Ovary (tissue), 3 donors: ENCODE data around the gene VAX1.

ENCODE experiments used
- POLR2A ChIP-seq: fragments of 450-650 bp; IDR thresholded peaks from one replicate; pipeline ENCODE4 v1.6.1; 2017; ENCODE audit warnings: antibody characterized with exemption, mild to moderate bottlenecking, moderate library complexity
- TF ChIP-seq, protein P1 (sequence below), 3 donors: fragments of 450-650 bp in 2 of 3; fragments of 200-600 bp in 1 of 3; IDR thresholded peaks; one replicate each; pipeline versions ENCODE4 v1.5.1 to v1.8.0; 2016 to 2022; ENCODE audit warnings: antibody characterized with exemption in 3 of 3, mild to moderate bottlenecking in 1 of 3
- donor health status: DM: no; HTN: no; CAD: no.

DNA sequence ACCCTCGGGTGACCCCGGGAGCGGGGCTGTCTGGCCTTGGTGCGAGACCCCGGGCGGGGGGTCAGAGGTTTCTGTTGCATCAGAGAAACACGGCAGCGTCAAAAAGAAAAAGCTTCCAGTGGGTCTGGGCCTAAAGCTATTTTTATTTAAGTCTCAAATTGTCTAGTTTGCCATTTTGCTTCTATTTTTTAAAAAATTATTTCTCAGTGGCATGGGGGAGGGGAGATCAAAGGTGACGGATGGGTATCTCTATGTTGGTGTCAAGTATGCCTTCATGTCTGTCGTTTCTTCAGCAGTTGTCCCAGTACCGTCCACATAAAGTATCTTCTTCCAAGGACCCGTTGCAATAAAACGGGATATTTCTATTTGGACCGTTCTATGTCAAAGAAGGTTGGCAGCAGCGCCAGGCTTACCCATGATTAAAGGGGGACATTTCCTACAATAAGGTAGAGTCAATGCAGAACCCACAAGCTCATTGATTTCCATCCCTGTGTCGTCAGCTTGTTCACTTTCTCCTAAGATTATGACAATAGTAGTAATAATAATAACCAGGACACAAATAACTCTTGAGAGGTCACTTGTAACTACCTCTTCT, 26.0 kb upstream of the VAX1 start:
- TF ChIP-seq, protein P1, sequence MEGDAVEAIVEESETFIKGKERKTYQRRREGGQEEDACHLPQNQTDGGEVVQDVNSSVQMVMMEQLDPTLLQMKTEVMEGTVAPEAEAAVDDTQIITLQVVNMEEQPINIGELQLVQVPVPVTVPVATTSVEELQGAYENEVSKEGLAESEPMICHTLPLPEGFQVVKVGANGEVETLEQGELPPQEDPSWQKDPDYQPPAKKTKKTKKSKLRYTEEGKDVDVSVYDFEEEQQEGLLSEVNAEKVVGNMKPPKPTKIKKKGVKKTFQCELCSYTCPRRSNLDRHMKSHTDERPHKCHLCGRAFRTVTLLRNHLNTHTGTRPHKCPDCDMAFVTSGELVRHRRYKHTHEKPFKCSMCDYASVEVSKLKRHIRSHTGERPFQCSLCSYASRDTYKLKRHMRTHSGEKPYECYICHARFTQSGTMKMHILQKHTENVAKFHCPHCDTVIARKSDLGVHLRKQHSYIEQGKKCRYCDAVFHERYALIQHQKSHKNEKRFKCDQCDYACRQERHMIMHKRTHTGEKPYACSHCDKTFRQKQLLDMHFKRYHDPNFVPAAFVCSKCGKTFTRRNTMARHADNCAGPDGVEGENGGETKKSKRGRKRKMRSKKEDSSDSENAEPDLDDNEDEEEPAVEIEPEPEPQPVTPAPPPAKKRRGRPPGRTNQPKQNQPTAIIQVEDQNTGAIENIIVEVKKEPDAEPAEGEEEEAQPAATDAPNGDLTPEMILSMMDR (IDR thresholded peaks at IDR 0.05), result no peak
- no peak for TF ChIP-seq POLR2A
